ENCODE results near the gene CABLES2.

DNA sequence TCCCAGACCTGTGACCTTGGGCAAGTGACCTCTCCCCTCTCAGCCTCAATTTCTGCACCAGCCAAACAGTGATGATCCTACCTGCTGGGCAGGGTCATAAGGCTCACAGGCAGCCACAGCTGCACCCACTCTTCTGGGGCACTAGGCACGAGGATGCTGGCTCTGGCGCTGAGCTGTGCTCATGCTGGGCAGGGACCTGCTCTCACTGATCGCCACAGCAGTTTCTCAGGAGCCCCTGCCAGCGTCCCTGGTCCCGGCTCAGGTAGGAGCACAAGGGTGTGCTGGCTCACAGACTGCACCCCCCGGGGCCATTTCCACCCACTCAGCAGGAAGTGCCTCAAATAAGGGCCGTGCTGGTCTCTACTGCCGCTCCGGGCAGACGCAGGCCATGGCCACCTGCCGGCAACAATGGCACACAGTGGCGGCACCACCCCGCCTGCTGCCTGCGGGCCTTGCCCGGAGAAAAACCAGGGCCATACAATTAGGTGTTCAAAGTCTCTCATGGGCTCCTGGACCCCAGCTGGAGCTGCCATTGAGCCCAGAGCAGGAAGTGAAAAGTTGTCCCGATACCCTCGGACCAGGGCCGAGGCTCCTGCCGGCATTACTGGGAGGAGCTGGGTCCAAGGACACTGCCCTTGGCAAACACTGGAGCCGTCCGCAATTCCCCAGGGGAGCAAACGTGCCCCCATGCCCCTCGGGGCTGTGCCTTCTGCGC is 4.6 kb upstream of the CABLES2 start:
- TF ChIP-seq, protein P1, sequence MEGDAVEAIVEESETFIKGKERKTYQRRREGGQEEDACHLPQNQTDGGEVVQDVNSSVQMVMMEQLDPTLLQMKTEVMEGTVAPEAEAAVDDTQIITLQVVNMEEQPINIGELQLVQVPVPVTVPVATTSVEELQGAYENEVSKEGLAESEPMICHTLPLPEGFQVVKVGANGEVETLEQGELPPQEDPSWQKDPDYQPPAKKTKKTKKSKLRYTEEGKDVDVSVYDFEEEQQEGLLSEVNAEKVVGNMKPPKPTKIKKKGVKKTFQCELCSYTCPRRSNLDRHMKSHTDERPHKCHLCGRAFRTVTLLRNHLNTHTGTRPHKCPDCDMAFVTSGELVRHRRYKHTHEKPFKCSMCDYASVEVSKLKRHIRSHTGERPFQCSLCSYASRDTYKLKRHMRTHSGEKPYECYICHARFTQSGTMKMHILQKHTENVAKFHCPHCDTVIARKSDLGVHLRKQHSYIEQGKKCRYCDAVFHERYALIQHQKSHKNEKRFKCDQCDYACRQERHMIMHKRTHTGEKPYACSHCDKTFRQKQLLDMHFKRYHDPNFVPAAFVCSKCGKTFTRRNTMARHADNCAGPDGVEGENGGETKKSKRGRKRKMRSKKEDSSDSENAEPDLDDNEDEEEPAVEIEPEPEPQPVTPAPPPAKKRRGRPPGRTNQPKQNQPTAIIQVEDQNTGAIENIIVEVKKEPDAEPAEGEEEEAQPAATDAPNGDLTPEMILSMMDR (IDR thresholded peaks at IDR 0.05; ENCODE audit: low read length), result no peak
- TF ChIP-seq EZH2 (IDR thresholded peaks at IDR 0.05; ENCODE audit: borderline replicate concordance, low read length), result no peak

All from OCI-LY1 (cell line).